HG02588 (cell line): ENCODE measurements around the gene STIP1.

Experiments used
- ATAC-seq: cut with Tn5 transposase; IDR thresholded peaks from one replicate; pipeline ENCODE4 v1.9.1; 2021; ENCODE audit warnings: mild to moderate bottlenecking, moderate library complexity; ENCODE audit not compliant: unreplicated experiment

The STIP1 gene

DNA sequence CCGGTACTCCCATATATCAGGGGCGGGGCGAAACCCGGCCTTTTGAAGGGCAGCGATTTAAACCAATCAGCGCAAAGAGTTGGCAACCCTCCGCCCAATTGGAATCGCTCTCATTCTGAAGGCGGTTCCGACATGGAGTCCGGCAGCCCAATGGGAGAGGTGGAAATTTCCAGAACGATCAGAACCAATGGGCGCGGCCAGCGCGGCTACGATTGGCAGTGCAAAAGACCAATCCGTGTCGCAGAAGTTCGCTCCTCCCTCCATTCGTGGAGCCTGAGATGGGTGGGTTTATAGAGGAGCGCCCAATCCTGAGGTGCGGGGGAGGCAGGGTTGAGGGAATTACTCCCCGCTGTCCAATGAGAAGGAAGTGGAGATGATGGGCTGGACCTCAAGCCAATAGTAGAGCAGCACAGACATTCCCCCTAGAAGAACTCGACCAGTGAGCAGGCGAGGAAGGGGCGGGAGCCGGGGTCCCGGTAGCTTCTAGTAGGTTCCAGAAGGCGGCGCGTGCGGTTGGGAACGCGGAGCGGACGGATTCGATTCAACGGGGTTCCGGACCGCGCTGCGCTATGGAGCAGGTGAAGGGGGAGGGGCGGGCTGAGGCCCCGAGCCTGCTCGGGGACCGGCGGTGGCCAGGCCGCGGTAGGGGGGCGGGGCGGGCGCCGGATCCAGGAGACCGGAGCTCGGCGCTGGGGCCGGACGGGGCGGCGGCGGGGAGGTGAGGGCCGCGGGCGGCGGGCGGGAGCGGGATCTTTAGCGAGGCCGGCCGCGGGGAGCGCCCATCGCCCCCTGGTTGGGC is at the start of gene STIP1:
Gene STIP1 (plus strand): TSS at position 479 of the 799 bp plus-strand sequence. CDS start 91 bp downstream, at position 570.
- ATAC-seq: peak; percentile 80

DNA sequence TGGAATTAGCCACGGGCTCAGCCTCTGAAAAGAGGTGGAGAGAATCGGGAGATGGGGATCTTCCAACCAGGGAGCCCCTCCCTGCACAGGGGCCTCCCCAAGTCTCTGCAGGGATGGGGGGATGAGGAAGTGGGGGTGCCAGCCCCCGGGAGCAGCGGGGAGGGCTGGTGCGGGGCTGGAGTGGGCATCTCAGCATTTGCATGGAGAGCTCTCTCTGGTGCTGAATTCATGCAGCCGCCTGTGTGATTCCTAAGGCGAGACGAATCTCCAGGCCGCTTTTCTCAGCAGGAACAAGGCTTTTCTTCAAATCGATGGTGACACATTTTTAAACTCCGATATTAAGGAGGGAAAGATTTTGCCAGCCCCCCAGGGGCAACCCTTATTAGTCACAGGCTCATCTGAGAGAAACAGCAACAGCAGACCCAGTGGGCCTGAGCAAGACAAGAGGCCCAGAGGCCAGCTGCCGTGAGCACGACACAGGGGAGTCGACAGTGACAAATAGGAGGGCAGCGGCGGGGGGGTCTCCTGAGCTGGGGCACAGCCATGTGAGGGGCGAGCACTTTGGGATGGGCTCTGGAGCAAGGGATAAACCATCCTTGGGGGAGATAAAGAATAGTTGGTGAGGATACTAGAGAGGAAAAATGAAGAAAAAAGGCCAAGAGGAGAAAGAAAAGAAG is 49.1 kb upstream of the STIP1 start:
- no peak for ATAC-seq

DNA sequence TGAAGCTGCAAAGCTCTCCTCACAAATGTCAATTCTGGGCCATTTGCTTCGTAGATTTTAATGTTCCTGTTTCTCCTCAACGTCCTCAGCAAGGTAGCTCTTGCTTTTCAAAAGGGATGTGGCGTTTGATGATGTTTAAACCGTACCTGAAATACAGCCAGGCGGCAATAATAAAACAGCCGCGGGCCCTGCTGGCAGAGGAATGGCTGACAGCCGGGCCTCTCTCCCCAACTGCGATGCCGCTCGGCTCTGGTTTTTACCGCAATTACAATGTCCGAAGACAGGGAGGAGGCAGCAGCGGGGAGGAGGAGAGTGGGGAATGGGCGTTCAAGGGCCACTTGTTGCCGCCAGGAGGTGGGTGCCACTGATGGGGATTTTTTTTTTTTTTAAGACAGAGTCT is 47.6 kb upstream of the STIP1 start:
- no peak for ATAC-seq

DNA sequence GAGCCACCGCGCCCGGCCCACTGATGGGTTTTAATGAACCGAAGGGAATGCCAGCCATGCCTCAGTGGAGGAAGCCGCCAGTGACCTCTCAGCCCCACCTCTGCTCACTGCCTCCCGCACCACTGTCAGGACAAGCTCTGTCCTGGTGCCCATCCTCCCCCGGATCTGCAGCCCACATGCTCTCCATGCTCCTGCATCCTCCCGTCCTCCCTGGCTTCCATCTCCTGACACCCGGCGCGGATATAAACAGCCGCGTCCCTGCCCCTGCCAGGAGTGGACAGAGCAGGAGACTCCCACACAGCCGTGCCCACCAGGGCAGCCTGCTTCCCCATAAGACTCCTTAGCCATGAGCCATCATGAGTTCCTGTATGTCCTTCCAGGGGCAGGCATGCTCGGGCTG is 46.9 kb upstream of the STIP1 start:
- no peak for ATAC-seq

DNA sequence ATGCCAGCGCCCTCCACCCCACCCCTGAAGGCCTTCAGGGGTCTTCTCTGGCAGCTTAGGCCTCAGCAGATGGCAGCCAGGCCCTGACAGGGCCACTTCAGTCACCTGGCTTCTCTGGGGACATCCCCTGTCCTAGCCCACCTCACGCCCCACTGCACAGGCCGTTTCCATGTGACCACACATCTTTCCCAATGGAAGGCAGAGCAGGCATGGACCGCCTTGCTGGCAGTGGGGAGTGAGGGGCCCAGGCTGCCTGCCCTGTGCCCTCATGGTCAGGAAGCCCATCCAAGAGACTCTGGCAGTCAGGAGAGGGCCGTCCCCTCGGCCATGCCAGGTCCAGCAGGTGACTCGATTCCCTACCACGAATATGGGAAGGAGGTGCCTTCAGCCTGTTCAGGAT is 45.9 kb upstream of the STIP1 start:
- no peak for ATAC-seq

DNA sequence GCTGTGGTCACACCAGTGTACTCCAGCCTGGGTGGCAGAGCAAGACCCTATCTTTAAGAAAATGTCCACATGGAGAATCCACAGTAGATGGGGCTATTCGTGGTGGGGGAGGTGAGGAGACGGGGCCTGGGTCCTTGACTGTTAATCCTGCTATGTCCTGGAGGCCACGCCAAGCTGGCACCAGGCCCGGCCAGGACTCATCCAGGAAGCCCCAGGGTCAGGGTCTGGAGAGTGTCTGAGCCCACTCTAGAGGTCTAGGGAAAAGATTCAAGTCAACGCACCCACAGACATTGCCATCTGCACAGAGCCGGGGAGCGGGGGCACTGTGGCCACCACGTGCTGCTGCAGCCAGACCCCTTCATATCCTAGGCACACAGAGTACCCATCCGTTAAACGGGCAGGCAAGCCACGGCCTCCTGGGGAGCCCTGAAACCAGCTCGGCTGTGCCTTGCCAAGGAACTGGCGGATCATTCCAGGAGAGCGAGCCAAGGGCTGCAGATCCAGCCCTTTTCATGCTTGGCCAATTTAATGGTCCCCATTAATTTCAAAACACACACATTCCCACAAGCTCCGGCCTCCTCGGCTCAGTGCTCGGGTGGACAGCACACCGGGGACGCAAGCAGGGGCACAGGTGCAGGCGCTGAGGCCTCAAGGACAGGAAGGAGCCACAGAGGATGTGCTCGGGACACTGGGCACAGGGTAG is 44.7 kb upstream of the STIP1 start:
- ATAC-seq: no peak

DNA sequence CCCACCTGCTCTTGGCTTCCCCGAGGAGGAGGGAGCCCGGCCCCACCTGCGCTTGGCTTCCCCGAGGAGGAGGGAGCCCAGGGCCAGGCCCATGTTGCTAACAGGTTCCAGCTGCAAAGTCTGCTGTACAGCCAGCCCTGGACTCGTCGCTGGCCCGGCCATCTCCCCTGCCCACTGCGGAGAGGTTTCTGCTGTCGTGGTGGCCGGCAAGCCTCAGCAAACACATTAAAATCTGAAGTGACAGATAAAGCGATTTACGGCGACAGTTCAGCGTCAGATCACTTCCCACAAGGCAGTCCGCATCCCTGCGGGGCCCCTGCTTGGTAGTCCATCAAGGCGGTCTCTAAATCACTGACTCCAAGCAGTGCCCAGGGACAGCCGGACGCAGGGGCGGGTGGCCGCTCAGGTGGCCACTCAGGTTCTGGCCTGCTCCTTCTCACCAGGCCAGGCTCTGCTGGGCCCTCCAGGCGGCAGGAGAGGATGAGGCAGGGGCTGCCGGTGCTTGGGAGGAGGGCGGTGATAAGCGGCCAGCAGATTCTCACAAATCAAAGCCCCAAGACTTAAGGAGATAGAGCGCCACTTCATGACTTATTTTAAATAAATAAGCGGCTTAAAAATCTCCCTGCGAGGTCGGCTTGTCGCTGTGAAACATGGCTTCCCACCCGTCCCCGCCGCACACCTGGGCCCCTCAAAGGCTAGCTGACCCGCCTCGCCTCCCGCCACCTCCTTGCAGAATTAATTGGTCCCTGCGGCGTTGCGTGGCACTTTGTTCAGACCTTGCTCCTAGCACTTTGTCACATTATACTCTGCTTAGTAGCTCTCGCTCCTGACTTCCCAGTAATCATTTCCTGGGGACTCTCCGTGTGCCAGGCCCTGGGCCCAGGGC is 41.1 kb upstream of the STIP1 start:
- ATAC-seq: no peak

DNA sequence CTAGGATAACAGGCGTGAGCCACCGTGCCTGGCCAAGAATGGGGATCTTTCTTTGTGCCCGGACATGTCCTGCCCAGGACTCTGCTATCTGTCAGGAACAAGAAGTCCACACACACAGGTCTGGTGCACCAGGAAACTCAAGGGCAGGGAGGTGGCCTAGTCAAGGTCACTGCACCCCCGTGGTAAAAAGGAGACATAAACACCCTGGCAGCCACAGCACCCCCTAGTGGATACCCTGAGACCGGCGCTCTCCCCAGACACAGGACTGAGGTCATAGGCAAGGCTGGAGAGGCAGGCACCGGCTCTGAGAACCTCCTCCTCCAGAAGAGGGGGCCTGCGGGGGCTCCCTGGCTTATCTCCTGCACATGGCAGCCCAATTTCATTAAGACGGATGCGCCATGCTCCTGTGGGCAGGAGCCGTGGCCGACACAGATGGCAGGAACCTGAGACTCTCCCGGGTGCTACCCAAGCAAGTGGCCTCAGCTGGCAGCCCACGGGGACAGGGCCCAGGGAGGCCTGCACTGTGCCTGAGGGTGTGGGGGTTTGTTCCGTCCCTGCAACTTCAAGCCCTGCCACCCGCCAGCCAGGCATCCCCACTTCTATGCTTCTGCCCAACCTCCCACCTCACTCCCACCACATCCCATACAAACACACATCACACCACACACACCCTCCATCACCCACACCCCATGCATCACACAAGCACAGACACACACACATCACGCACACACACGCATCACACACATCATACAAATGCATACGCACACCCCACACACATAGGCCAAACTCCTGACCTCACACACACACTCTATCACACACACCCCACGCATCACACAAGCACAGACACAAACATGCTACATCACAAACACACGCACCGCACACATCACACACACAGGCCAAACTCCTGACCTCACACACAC is 39.7 kb upstream of the STIP1 start:
- no peak for ATAC-seq

DNA sequence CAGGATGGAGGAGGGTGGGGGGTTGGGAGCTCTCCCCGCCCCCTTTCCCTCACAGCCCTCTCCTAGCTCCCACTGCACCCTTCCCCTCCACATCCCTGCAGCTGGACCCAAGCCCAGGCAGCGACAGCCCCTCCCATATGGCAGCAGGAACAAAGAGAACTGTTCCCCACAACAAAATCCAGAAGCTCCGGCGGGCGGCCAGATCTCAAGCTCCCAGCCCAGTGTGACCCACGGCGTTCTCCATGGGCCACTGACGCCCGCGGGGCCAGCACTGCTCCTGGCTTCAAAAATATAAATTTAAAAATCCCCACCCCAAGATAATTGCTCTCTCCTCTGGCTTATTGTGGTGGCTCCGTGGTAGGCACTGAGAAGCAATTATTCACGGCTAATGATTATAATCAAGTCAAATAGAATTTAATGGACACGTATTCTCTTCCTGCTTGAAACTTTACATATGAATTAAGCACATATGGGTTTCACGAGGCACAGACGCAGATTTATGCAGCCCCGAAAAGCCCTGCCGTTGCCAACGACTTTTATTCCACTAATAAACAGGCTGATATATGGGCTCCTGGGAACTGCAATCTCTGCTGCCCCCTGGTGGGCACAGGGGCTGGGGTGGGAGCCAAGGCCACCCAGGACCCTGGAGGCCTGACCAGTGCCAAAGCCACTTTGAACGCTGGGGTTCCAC is 37.6 kb upstream of the STIP1 start:
- ATAC-seq: no peak

DNA sequence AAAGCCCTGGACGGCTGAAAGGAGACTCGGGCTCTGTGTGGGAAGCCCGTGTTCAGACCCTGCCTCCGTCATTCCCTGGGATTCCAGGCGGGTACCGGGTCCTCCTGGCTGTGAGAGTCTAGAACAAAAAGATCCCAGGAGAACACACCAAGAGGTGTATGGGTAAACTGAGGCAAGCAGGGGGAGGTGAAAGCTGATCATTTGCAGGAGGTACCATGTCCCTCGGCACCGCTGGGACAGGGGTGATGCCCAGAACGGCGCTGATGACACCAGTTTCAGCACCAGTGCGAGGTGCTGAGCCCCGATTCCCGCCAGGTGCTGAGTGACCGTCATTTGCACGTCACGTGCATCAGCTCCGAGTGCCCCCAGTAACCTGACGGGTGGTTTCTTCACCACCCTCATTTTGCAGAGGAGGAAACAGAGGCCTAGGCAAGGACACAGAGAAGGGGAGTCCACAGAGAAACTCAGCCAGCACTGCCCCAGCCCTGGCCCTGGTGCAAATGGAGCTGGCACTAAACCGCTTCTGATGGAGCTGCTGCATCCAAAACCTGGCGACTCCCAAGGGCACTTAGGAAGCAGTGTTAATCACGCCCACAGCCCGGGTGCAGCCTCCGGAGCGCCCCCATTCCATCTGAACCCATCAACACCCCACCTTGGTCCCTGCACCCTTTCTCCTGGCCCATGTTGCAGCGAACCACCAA is 36.9 kb upstream of the STIP1 start:
- no peak for ATAC-seq

DNA sequence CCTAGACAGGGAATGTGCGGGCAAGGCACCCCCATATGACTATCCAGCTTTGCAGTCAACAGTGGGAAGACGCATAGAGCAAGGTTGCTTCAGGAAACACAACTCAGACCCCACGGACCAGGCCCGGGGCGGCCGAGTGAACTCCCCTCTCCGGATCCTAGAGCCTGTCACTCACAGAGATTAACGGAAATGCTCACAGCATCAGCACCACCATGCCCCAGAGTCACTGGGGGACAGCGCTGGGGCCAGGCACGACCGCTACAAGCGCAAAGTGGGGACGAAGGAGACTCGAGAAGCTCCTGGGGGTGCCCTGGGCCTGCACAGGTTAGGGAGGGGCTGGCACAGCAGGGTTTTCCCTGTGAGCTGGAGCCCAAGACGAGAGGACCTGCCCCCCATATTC is 35.9 kb upstream of the STIP1 start:
- ATAC-seq: no peak

DNA sequence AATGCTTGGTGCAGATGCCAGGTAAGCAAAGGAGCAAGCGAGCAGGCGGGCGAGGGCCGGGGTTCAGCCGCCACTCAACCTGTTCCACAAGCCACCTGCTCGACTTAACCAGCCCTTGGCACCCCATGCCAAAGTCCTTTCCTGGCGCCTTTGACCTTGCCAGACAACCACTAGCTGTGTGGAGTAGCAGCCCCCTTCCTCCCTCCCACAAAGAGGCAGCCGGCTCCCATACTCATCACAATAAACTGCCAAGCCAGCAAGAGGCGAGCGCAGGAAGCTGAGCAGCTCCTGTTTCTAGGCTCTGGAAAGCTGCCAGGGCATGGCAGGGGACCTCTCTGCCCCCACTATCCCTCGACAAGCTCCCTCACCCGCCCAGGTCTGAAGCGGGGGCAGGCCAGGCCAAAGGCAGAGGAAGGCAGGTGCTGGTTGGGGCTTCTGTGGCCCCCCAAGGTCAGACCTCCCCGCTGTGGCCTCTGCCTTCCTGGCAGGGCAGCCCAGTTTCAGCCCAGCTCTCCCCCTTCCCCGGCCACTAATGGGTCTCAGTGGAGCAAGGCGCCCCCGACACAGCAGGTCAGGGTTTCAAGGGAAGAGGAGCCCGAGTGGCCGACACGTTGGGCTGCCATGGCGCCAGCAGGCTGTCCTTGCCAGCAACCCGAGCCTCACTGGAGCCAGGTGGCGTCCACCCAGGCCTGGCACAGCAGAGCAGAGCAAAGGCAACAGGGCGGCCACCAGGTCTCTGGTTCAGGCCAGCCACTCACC is 35.3 kb upstream of the STIP1 start:
- ATAC-seq: no peak

DNA sequence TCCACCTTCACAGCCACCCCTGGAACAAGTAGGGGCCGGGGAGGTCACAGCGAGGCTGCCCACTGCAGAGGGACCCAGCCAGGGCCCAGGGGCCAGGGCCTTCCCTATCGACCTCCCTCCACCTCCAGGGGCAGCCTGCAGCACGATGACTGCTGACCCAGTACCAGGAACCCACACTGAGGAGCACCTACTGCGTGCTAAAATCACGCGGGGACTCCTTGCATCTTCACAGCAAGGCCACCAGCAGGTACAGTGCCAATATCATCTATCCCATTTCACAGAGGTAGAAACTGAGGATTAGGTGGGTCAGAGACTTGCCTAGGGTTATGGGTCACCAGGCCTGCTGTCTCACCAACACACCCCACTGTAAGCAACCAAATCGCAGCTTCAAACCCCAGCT is 34.6 kb upstream of the STIP1 start:
- ATAC-seq: no peak

DNA sequence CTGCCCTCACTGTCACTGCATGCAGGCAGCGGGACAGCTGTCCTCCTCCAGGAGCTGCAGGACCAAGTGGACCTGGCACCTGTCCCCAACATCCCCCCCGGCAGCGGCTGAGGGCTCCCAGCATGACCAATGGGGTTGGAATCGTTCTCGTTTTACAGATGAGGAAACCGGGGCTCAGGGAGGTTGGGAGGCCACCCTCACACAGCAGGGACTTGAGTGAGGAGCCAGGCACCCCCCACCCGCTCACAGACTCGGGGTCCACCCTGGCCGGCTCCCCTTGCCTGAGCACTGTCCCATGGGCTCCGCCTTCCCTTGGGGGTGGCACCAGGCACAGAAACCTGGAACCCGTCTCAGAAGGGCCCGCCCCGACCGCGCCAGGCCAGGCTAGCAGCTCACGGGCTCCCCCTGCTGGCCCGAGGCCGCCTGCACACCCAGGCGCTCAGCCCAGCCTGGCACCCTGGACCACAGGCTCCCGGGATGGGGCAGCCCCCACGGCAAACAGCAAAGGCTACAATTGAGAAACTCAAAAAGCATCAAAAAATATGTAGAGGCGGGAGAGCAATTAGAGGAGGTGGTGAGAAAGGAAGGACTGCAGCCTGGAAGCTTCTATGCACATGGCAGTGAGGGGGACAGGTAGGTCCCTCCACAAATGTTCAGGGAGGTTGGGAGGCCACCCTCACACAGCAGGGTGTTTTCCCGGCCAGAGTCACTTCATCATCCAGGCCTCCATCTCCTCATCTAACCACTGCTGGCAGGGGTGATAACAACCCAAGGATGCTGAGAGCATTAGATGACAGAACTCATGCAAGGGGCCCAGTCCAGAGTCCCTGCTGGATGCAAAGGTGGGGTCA is 32.9 kb upstream of the STIP1 start:
- peak; percentile 71 for ATAC-seq

DNA sequence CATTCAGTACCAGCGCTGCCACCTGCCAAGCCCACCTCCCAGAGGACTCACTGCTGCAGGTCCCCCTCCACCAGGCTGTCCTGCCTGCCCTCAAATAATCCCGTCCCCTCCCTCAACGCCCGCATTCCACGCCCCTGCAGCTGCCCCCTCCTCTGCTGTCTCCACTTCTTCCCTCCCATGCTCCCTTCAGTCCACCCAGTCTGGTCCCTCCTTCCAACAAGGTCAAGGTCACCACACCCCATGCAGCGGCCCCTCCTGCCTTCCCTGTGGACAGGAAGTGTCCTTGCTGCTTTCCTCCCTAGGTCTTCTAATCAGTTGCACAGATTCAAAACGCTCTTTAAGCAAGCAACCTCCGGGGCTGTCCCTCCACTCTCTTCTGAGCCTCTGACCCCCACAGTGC is 32.2 kb upstream of the STIP1 start:
- ATAC-seq: no peak

DNA sequence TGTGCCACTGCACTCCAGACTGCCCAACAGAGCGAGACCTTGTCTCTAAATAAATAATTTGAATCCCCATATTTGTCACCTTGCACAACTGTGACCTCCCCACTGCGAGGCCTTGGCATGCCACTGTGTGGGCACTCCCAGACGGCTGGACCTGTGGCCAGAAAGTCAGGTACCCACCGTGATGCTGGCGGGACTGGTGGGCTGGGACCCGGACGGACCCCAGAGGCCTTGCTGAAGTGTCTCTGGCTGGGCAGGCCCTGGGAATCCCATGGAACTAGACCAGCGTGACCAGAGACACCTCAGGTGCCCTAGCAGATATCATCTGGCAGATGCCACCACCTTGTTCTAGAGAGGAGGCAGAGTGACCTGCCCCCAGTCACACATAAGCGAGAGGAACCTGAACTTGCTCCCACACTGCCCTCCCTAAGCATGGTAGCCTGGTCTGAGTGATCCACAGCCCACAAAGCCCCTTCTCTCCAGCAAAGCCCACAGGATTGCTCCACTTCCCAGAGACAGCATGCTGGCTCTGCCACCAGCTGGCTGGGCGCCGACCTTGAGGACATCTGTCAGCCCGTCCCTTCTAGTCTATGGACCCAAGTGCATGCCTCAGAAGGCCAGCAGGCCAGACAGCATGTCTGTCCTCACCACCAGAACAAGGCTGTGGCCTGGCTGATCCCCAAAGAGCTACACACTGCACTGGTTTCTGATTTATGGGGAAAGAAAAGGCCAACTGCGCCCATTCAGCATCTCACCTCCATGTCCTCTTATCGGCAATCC is 29.5 kb upstream of the STIP1 start:
- ATAC-seq: no peak
